PC-3 (cell line): Measurements from ENCODE around the gene ATP5ME. TPM values are rescaled to one million over a fixed set of nuclear protein-coding genes. Genes with fewer than 3 reads are reported as not detected.

Experiments
- ATAC-seq: fragments of 200-7000 bp; cut with Tn5 transposase; 2 replicates; pipeline ENCODE4 v1.9.1; 2020; ENCODE audit warnings: mild to moderate bottlenecking, moderate library complexity
- BruUV-seq: library from RNA; stranded (reverse); fragments of 400-500 nt; replicated peaks from 2 replicates; lab custom pipeline; 2021; lab: Mats Ljungman, UMichigan
- CTCF ChIA-PET: fragments of 300-600 bp; sonication (Branson Sonifier 250); formaldehyde crosslinking; loops from one replicate; lab custom pipeline; 2022; ENCODE audit warnings: antibody characterized with exemption; lab: Charles Lee
- POLR2A ChIA-PET: fragments of 300-600 bp; sonication (Branson Sonifier 250); formaldehyde crosslinking; loops from one replicate; lab custom pipeline; 2022; ENCODE audit warnings: antibody characterized with exemption; ENCODE audit not compliant: unreplicated experiment; lab: Charles Lee
- DNase-seq: peaks from one replicate; pipeline ENCODE4 v3.0.0-alpha.2; 2015
- H2AFZ ChIP-seq: fragments of 300-600 bp; sonication (generic); 2 replicates; pipeline ENCODE4 v1.6.0; 2016; ENCODE audit warnings: antibody characterized with exemption, low read length
- H3F3A ChIP-seq: fragments of 300-600 bp; sonication (generic); one replicate; pipeline ENCODE4 v1.6.0; 2017; ENCODE audit warnings: antibody characterized with exemption, low read length, control low read depth, mild to moderate bottlenecking; ENCODE audit not compliant: unreplicated experiment
- H3K27ac ChIP-seq: fragments of 300-600 bp; sonication (generic); 2 replicates; pipeline ENCODE4 v1.5.1; 2016; ENCODE audit warnings: mild to moderate bottlenecking, low read length
- H3K27me3 ChIP-seq: fragments of 300-600 bp; sonication (generic); 2 replicates; pipeline ENCODE4 v1.6.1; 2016; ENCODE audit warnings: low read length, mixed read lengths
- H3K36me3 ChIP-seq: fragments of 300-600 bp; sonication (generic); 2 replicates; pipeline ENCODE4 v1.6.1; 2016; ENCODE audit warnings: low read depth, mixed run types, low read length, mixed read lengths
- H3K4me1 ChIP-seq: fragments of 300-600 bp; sonication (generic); 2 replicates; pipeline ENCODE4 v1.5.1; 2016; ENCODE audit warnings: low read length; ENCODE audit not compliant: insufficient read depth
- H3K4me2 ChIP-seq: fragments of 300-600 bp; sonication (generic); 2 replicates; pipeline ENCODE4 v1.6.0; 2016; ENCODE audit warnings: low read length
- H3K4me3 ChIP-seq: fragments of 300-600 bp; sonication (generic); 2 replicates; pipeline ENCODE4 v1.5.1; 2016; ENCODE audit warnings: mild to moderate bottlenecking, low read length, mixed read lengths
- H3K79me2 ChIP-seq: fragments of 300-600 bp; sonication (generic); 2 replicates; pipeline ENCODE4 v1.6.1; 2017; ENCODE audit warnings: low read length, mixed read lengths
- H3K9ac ChIP-seq: fragments of 300-600 bp; sonication (generic); 2 replicates; pipeline ENCODE4 v1.6.0; 2016; ENCODE audit warnings: mild to moderate bottlenecking, low read length
- H3K9me2 ChIP-seq: fragments of 300-600 bp; sonication (generic); replicated peaks from 2 replicates; pipeline ENCODE4 v1.6.1; 2016; ENCODE audit warnings: mixed run types, low read length, mixed read lengths
- H3K9me3 ChIP-seq: fragments of 300-600 bp; sonication (generic); 2 replicates; pipeline ENCODE4 v1.6.1; 2016; ENCODE audit warnings: low read length, mixed read lengths
- H4K20me1 ChIP-seq: fragments of 300-600 bp; sonication (generic); 2 replicates; pipeline ENCODE4 v1.6.1; 2016; ENCODE audit warnings: low read length, mixed read lengths
- EZH2 ChIP-seq: fragments of 300-600 bp; sonication (generic); IDR thresholded peaks from one replicate; pipeline ENCODE4 v1.6.1; 2017; ENCODE audit warnings: antibody characterized with exemption, mild to moderate bottlenecking, low read length; ENCODE audit not compliant: unreplicated experiment
- EZH2phosphoT487 ChIP-seq: fragments of 300-600 bp; sonication (generic); IDR thresholded peaks from 2 replicates; pipeline ENCODE4 v1.6.1; 2018; ENCODE audit warnings: mild to moderate bottlenecking, antibody characterized with exemption, low read length, borderline replicate concordance
- intact Hi-C: fragments of 100-400 bp; cut with micrococcal nuclease; formaldehyde crosslinking; loops from 2 replicates; pipeline ENCODE4 v1.9.0; 2023
- total RNA-seq: library from RNA; depleted of rRNA; stranded (reverse); fragments of >200 nt; gene quantifications from 2 replicates; pipeline ENCODE4 v1.2.3, GENCODE V29; 2014
- TF ChIP-seq, protein P1 (sequence below): fragments of 300-600 bp; sonication (generic); conservative IDR thresholded peaks from 2 replicates; pipeline ENCODE4 v1.5.1; 2017; ENCODE audit warnings: antibody characterized with exemption, low read depth, mild to moderate bottlenecking, low read length

Gene ATP5ME
- total RNA-seq, 1 experiment from 2014 or later: 579 TPM

DNA sequence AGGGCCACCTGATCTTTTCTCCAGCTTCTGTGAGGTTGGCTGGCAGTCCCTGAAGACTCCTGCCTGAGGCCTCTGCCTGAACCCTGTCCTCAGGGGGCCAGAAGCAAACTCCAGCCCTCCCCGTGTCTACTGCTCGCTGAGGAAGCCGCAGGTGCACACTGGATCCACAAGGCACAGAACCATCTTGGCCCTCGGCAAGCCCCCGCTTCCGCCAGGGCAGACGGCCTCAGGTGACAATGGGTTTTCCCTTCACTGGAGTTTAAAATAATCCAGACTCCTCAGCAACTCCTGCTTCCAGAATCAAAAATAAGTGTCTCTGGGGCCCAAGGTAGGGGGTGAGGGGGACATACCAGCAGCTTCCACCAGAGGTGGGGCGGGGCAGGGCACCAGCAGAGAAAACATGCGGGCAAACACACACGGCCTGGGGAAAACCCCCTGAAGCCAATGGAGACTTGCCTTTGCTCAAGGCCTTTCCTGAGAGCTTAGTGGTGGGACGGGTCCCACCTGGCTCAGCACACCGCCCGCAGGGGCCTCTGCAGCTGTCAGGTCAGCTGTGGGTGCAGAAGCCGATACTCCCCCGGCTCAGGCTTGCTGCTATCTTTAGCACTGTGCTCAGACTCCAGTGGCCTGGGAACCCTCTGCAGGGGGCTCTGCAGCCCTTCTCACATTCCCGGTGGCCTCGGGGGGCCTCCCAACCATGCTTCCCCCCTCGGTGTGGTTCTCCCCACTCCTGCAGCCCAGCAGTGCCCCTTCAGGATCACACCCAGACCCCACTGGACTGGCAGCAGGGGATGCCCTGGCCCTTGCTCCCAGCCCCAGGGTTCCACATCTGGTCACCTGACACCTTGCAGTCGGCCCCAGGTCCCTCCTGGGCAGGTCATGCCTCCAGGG is 2.1 kb upstream of the ATP5ME start:
- Histone ChIP-seq H3K9me3 (no peaks in the 10 kb centered on the region), H2AFZ (no peak overlapping the region), H4K20me1 (no peaks in the 10 kb centered on the region), H3K4me2 (no peak overlapping the region), H3F3A (no peaks in the 10 kb centered on the region), H3K4me3 (no peak overlapping the region), H3K36me3 (peaks cover 13% of the 10 kb centered on the region), H3K4me1 (peaks cover 33% of the 10 kb centered on the region), H3K79me2 (peaks cover 20% of the 10 kb centered on the region), H3K27me3 (no peaks in the 10 kb centered on the region), H3K27ac (no peak overlapping the region), H3K9ac (no peak overlapping the region), H3K9me2 (no peaks in the 10 kb centered on the region)
- TF ChIP-seq EZH2phosphoT487: no peak
- TF ChIP-seq, protein P1, sequence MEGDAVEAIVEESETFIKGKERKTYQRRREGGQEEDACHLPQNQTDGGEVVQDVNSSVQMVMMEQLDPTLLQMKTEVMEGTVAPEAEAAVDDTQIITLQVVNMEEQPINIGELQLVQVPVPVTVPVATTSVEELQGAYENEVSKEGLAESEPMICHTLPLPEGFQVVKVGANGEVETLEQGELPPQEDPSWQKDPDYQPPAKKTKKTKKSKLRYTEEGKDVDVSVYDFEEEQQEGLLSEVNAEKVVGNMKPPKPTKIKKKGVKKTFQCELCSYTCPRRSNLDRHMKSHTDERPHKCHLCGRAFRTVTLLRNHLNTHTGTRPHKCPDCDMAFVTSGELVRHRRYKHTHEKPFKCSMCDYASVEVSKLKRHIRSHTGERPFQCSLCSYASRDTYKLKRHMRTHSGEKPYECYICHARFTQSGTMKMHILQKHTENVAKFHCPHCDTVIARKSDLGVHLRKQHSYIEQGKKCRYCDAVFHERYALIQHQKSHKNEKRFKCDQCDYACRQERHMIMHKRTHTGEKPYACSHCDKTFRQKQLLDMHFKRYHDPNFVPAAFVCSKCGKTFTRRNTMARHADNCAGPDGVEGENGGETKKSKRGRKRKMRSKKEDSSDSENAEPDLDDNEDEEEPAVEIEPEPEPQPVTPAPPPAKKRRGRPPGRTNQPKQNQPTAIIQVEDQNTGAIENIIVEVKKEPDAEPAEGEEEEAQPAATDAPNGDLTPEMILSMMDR: no peak
- TF ChIP-seq EZH2: no peak
- intact Hi-C loops: no loop called here
- ATAC-seq (no peak), DNase-seq (no peak)
- CTCF ChIA-PET: no interaction called here
- BruUV-seq: no TSS peak
- POLR2A ChIA-PET: no interaction called here

DNA sequence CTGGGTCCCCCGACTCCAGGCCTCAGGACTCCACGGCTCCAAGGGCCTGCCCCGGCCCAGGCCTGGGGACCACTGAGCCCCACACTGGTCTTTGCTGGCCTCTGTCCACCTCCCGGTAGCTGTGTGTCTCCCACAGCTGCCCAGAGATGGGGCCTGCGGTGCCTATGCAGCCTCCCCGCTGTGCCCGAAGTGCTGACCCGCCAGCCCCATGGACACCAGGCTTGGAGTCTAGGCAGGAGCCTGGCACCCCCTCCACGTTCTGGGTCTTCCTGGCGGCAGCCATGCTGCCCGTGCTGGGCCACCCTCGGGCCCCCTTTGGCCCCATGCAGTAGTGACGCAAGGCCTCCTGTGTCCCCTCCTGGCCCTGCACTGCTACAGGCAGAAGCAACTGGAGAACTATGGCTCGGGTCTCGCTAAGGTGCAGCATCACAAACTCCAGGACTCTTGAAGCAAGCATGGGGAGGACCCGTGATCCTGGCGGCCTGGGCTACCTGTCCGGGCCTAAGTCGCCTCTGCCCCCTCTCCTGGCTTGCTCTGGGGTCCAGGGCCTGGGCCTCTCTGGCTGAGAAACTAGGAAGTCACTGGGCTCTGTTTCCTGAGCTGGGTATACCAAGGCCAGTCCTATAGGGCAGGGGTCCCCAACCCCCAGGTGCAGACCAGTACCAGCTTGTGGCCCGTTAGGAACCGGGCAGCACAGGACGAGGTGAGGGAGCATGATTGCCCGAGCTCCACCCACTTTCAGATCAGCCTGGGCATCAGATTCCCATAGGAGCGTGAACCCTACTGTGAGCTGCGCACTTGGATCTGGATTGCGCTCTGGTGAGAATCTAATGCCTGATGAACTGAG is 1.2 kb upstream of the ATP5ME start:
- no peak for ATAC-seq
- ChIA-PET CTCF (no interaction called here), POLR2A (no interaction called here)
- intact Hi-C loops: no loop called here
- TSS peak; percentile 35 for BruUV-seq
- Histone ChIP-seq H3K27me3 (no peaks in the 10 kb centered on the region), H3K79me2 (peaks cover 20% of the 10 kb centered on the region), H3F3A (no peaks in the 10 kb centered on the region), H3K4me1 (peaks cover 27% of the 10 kb centered on the region), H4K20me1 (no peaks in the 10 kb centered on the region), H3K4me2 (peak overlapping the region; percentile 97), H3K27ac (peak overlapping the region; percentile 40; the same call in 1 of the 2 replicates), H3K9ac (peak overlapping the region; percentile 99), H3K4me3 (peak overlapping the region; percentile 96), H2AFZ (peak overlapping the region; percentile 88), H3K9me2 (no peaks in the 10 kb centered on the region), H3K9me3 (no peaks in the 10 kb centered on the region), H3K36me3 (peaks cover 13% of the 10 kb centered on the region)
- DNase-seq: no peak
- TF ChIP-seq EZH2 (no peak), EZH2phosphoT487 (no peak)
- TF ChIP-seq, protein P1: no peak
